Panc1 (cell line): ENCODE results near the gene ITGA2. TPM values are rescaled to one million over a fixed set of nuclear protein-coding genes. Genes with fewer than 3 reads are reported as not detected.

ENCODE experiments used
- ATAC-seq: fragments of 200-7000 bp; cut with Tn5 transposase; 2 replicates; pipeline ENCODE4 v1.9.1; 2020; ENCODE audit warnings: mild to moderate bottlenecking, moderate library complexity
- BruUV-seq: library from RNA; stranded (reverse); fragments of 400-500 nt; replicated peaks from 2 replicates; lab custom pipeline; 2021; lab: Mats Ljungman, UMichigan
- CTCF ChIA-PET: fragments of 300-600 bp; sonication (Branson Sonifier 250); formaldehyde crosslinking; loops from one replicate; lab custom pipeline; 2022; ENCODE audit warnings: antibody characterized with exemption; lab: Charles Lee
- POLR2A ChIA-PET: fragments of 300-600 bp; sonication (Branson Sonifier 250); formaldehyde crosslinking; loops from one replicate; lab custom pipeline; 2022; ENCODE audit warnings: antibody characterized with exemption; lab: Charles Lee
- DNase-seq: peaks from one replicate; pipeline ENCODE4 v3.0.0-alpha.2; 2010; ENCODE audit warnings: low read depth, low spot score
- H3K27ac ChIP-seq: 2 replicates; pipeline ENCODE4 v1.5.1; 2011; ENCODE audit warnings: mild to moderate bottlenecking, low read length, inconsistent platforms
- H3K27me3 ChIP-seq: fragments of 200-500 bp; sonication (Bioruptor generic); 2 replicates; pipeline ENCODE4 v1.6.0; 2014; ENCODE audit warnings: low read length, inconsistent platforms; ENCODE audit not compliant: control insufficient read depth, insufficient read depth
- H3K36me3 ChIP-seq: fragments of 200-500 bp; sonication (Bioruptor generic); 2 replicates; pipeline ENCODE4 v1.5.1; 2014; ENCODE audit warnings: inconsistent platforms, mild to moderate bottlenecking, low read length, moderate library complexity; ENCODE audit not compliant: control insufficient read depth, insufficient read depth
- H3K4me1 ChIP-seq: 2 replicates; pipeline ENCODE4 v1.5.1; 2011; ENCODE audit warnings: inconsistent platforms, mild to moderate bottlenecking, low read length, moderate library complexity; ENCODE audit not compliant: control insufficient read depth, insufficient read depth
- H3K4me3 ChIP-seq, 2 experiments: 2 replicates each; pipeline ENCODE4 v1.5.1; 2011 to 2012; ENCODE audit warnings: low read depth in 2 of 2, low read length in 2 of 2, mild to moderate bottlenecking in 2 of 2, inconsistent platforms in 1 of 2, moderate library complexity in 1 of 2
- H3K9me3 ChIP-seq: fragments of 200-500 bp; sonication (Bioruptor generic); 2 replicates; pipeline ENCODE4 v1.5.1; 2014; ENCODE audit warnings: low read depth, mild to moderate bottlenecking, inconsistent platforms, low read length, moderate library complexity; ENCODE audit not compliant: control insufficient read depth, insufficient read depth
- POLR2AphosphoS5 ChIP-seq: IDR thresholded peaks from 2 replicates; pipeline ENCODE4 v1.6.1; 2012; ENCODE audit warnings: mild to moderate bottlenecking, low read depth, low read length, moderate library complexity
- REST ChIP-seq, 2 experiments: IDR thresholded peaks; 2 replicates each; pipeline ENCODE4 v1.6.1; 2011 to 2012; ENCODE audit warnings: low read depth in 2 of 2, control low read depth in 1 of 2, low read length in 1 of 2, mild to moderate bottlenecking in 1 of 2, moderate library complexity in 1 of 2; ENCODE audit not compliant: insufficient read depth in 1 of 2
- SIN3A ChIP-seq: IDR thresholded peaks from 2 replicates; pipeline ENCODE4 v1.6.1; 2012; ENCODE audit warnings: low read depth, mild to moderate bottlenecking, low read length, moderate library complexity, borderline replicate concordance; ENCODE audit not compliant: insufficient read depth
- TCF7L2 ChIP-seq: IDR thresholded peaks from 2 replicates; pipeline ENCODE4 v1.6.1; 2011; ENCODE audit warnings: mild to moderate bottlenecking, low read depth, low read length, inconsistent platforms
- in situ Hi-C: cut with HindIII; loops from 2 replicates; pipeline ENCODE4 v1.10.0; 2016; ENCODE audit warnings: low sequenced_read_pairs, low pct_unique_long_range_greater_than_20kb
- intact Hi-C: fragments of 100-400 bp; cut with micrococcal nuclease; formaldehyde crosslinking; loops from one replicate; pipeline ENCODE4 v1.10.0; 2022; ENCODE audit not compliant: unreplicated experiment
- total RNA-seq: library from RNA; stranded (reverse); gene quantifications from one replicate; pipeline ENCODE4 v1.2.1, GENCODE V29; 2021; ENCODE audit not compliant: unreplicated experiment
- TF ChIP-seq, protein P1 (sequence below): fragments of 450-650 bp; IDR thresholded peaks from 2 replicates; pipeline ENCODE4 v1.5.1; 2017; ENCODE audit warnings: mild to moderate bottlenecking

Gene ITGA2
- total RNA-seq, 1 experiment from 2014 or later: 41.8 TPM

GRCh38 chr5:52989781-52990527 lies 802 bp downstream of the ITGA2 start:
- Histone ChIP-seq H3K4me1 (peaks cover 41% of the 10 kb centered on the region), H3K27ac (peak overlapping the region; percentile 88), H3K27me3 (no peaks in the 10 kb centered on the region), H3K9me3 (no peaks in the 10 kb centered on the region), H3K4me3 (peak overlapping the region; percentile 80 to 92), H3K36me3 (peaks cover 4% of the 10 kb centered on the region; the same call in 1 of the 2 replicates)
- ATAC-seq (peak; percentile 42), DNase-seq (no peak)
- no TSS peak for BruUV-seq
- TF ChIP-seq REST (IDR thresholded peaks at IDR 0.05; ENCODE audit: insufficient read depth in 1 of 2, low read depth in 2 of 2, low read length in 1 of 2) (no peak), SIN3A (no peak), POLR2AphosphoS5 (peak; percentile 34; the same call in 1 of the 2 replicates), TCF7L2 (no peak)
- TF ChIP-seq, protein P1, sequence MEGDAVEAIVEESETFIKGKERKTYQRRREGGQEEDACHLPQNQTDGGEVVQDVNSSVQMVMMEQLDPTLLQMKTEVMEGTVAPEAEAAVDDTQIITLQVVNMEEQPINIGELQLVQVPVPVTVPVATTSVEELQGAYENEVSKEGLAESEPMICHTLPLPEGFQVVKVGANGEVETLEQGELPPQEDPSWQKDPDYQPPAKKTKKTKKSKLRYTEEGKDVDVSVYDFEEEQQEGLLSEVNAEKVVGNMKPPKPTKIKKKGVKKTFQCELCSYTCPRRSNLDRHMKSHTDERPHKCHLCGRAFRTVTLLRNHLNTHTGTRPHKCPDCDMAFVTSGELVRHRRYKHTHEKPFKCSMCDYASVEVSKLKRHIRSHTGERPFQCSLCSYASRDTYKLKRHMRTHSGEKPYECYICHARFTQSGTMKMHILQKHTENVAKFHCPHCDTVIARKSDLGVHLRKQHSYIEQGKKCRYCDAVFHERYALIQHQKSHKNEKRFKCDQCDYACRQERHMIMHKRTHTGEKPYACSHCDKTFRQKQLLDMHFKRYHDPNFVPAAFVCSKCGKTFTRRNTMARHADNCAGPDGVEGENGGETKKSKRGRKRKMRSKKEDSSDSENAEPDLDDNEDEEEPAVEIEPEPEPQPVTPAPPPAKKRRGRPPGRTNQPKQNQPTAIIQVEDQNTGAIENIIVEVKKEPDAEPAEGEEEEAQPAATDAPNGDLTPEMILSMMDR: peak; percentile 46
- CTCF ChIA-PET: interaction anchor here (0.6 to 1.1 kb wide), 2 partner anchors 21 to 42 kb away, joined by 4 to 6 read pairs; no protein-coding TSS in a partner anchor
- in situ Hi-C loops: no loop called here
- intact Hi-C loops: no loop called here
- POLR2A ChIA-PET: interaction anchor here (0.6 kb wide), 1 partner anchor 590 kb away, joined by 7 read pairs; no protein-coding TSS in a partner anchor

DNA sequence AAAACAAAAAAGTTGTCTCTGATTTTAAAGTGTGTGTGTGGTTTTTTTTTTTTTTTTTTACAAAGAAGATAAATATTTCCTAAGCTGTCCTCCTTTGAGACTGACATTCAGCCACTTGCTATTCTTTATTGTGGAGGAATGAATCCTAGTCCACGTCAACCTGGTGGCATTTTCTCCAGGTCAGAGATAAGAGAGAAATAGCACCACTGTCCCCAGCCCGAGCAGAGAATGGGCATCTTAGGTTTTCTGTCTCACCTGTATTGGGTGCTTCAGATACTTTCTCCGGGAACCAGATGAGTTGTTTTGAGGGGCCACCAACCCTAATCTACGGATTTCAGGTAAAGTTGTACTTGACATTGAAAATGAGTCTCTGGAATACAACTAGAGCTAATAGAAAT lies 1.4 kb downstream of the ITGA2 start:
- DNase-seq (no peak), ATAC-seq (no peak)
- peak overlapping the region; percentile 80 to 92 for H3K4me3 ChIP-seq
- H3K27me3 ChIP-seq: no peaks in the 10 kb centered on the region
- no peaks in the 10 kb centered on the region for H3K9me3 ChIP-seq
- TSS peak; percentile 79 for BruUV-seq
- H3K4me1 ChIP-seq: peaks cover 44% of the 10 kb centered on the region
- TF ChIP-seq TCF7L2: no peak
- TF ChIP-seq, protein P1: no peak
- H3K36me3 ChIP-seq: peaks cover 4% of the 10 kb centered on the region; the same call in 1 of the 2 replicates
- intact Hi-C loops (no loop called here), in situ Hi-C loops (no loop called here)
- ChIA-PET CTCF (interaction anchor here (0.6 kb wide), 1 partner anchor 42 kb away, joined by 6 read pairs; no protein-coding TSS in a partner anchor), POLR2A (interaction anchor here (0.6 kb wide), 1 partner anchor 589 kb away, joined by 7 read pairs; no protein-coding TSS in a partner anchor)
- H3K27ac ChIP-seq: peak overlapping the region; percentile 88
